ENCODE measurements around the gene SLC25A30.

DNA sequence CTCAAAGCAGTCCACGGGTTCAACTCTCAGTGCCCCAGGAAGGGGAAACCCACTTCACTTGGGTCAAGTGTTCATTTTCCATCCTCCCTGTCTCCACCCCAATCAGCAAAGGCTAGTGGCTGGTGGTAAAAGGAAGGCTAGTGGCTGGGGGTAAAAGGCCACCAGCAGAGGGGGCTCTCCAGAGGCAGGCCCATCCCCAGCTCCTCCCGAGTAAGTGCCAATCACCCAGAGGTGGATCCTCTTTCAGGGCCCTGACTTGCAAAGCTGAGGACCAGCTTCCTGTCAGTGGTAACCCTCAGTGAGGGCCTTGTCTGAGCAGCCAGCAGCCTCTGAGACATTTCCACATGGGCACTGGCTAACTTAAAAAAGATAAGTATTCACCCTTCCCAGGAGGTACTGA lies 55.2 kb downstream of the SLC25A30 start:
- no peak for TF ChIP-seq POLR2A (IDR thresholded peaks at IDR 0.05)
- TF ChIP-seq, protein P1, sequence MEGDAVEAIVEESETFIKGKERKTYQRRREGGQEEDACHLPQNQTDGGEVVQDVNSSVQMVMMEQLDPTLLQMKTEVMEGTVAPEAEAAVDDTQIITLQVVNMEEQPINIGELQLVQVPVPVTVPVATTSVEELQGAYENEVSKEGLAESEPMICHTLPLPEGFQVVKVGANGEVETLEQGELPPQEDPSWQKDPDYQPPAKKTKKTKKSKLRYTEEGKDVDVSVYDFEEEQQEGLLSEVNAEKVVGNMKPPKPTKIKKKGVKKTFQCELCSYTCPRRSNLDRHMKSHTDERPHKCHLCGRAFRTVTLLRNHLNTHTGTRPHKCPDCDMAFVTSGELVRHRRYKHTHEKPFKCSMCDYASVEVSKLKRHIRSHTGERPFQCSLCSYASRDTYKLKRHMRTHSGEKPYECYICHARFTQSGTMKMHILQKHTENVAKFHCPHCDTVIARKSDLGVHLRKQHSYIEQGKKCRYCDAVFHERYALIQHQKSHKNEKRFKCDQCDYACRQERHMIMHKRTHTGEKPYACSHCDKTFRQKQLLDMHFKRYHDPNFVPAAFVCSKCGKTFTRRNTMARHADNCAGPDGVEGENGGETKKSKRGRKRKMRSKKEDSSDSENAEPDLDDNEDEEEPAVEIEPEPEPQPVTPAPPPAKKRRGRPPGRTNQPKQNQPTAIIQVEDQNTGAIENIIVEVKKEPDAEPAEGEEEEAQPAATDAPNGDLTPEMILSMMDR (IDR thresholded peaks at IDR 0.05): no peak

All from prostate gland (tissue), 2 donors.